Measurements from ENCODE around the gene ATP8A2. TPM values are rescaled to one million over a fixed set of nuclear protein-coding genes. Genes with fewer than 3 reads are reported as not detected.

The ATP8A2 gene
- total RNA-seq, 1 experiment from 2014 or later = not detected

DNA sequence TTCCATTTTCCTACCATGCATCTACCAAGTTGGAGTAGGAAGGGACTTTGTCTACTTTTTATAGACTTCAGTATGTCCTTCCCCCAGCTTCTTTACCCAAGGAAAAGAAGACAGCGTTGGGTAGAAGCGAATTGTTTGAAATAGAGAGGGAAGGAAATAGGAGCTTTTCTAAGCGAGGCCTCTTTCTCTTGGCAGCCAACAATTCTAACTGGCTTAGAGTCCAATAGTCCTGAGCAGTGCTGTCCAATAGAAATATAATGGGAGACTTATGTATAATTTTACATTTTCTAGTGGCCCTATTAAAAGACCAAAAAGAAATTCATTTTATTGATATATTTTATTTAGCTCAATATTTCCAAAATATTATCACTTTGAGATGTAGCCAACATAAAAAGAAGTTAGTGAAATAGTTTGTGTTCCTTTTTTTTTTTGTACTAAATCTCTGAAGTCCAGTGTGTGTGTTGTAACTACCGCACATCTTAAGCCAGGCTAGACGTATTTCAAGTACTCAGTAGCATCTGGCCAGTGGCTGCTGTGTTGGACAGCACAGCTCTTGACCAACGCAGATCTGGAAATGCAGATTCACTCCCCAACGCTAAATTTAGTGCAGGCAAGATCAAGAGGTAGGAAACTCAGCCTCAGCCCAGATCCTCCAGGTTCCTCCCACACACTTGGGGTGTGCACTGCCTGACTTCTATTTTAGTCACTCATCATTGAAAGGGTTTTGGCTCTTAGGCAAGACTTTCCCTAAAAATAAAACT lies 500.9 kb downstream of the ATP8A2 start:
- no peak for DNase-seq
- no peaks in the 10 kb centered on the region for H3K9me2 ChIP-seq (ENCODE audit: insufficient read depth)
- no peaks in the 10 kb centered on the region for H3K9me3 ChIP-seq (ENCODE audit: insufficient read depth, low read depth)
- H3K36me3 ChIP-seq (ENCODE audit: low read depth) = no peaks in the 10 kb centered on the region
- intact Hi-C loops (cut with micrococcal nuclease; ENCODE audit: unreplicated experiment) = no loop called here
- H3K27me3 ChIP-seq (ENCODE audit: insufficient read depth, low read depth) = peaks cover 84% of the 10 kb centered on the region
- H3K79me2 ChIP-seq (ENCODE audit: low read depth) = no peaks in the 10 kb centered on the region
- H2AFZ ChIP-seq = no peak overlapping the region
- no TSS peak for BruUV-seq (replicated peaks)
- no peaks in the 10 kb centered on the region for H3K4me1 ChIP-seq (replicated peaks; ENCODE audit: insufficient read depth)
- peaks cover 4% of the 10 kb centered on the region for H4K20me1 ChIP-seq (ENCODE audit: insufficient read depth)
- no peak overlapping the region for H3K4me2 ChIP-seq
- H3K27ac ChIP-seq = no peak overlapping the region
- POLR2A ChIA-PET (ENCODE audit: unreplicated experiment) = no interaction called here
- no peaks in the 10 kb centered on the region for H3F3A ChIP-seq (ENCODE audit: insufficient read depth, low read depth)
- CTCF ChIA-PET = no interaction called here
- no peak overlapping the region for H3K4me3 ChIP-seq
- TF ChIP-seq EZH2 (IDR thresholded peaks at IDR 0.05; ENCODE audit: low read depth) = no peak
- TF ChIP-seq, protein P1, sequence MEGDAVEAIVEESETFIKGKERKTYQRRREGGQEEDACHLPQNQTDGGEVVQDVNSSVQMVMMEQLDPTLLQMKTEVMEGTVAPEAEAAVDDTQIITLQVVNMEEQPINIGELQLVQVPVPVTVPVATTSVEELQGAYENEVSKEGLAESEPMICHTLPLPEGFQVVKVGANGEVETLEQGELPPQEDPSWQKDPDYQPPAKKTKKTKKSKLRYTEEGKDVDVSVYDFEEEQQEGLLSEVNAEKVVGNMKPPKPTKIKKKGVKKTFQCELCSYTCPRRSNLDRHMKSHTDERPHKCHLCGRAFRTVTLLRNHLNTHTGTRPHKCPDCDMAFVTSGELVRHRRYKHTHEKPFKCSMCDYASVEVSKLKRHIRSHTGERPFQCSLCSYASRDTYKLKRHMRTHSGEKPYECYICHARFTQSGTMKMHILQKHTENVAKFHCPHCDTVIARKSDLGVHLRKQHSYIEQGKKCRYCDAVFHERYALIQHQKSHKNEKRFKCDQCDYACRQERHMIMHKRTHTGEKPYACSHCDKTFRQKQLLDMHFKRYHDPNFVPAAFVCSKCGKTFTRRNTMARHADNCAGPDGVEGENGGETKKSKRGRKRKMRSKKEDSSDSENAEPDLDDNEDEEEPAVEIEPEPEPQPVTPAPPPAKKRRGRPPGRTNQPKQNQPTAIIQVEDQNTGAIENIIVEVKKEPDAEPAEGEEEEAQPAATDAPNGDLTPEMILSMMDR (conservative IDR thresholded peaks at IDR 0.05) = no peak

DNA sequence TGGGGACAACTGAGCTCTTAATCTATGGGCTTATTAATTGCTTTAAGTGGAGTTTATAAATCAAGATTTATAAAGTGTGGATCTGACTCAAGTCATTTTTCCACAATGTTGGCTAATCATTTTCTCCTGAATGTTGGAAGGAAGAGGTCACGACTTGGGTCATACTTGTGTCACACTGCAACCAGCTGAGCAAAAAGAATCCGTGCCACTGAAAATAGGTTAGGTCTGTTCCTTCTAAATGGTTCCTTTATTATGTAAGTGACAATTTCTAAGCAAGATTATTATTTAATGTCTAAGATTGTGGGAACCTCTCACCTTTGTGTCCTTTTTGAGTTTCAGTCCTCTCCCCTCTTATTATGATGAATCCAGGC lies 501.5 kb downstream of the ATP8A2 start:
- TF ChIP-seq, protein P1 (conservative IDR thresholded peaks at IDR 0.05) = no peak
- no peak for TF ChIP-seq EZH2 (IDR thresholded peaks at IDR 0.05; ENCODE audit: low read depth)
- Histone ChIP-seq H3K4me3 (no peak overlapping the region), H2AFZ (no peak overlapping the region), H4K20me1 (ENCODE audit: insufficient read depth) (peaks cover 4% of the 10 kb centered on the region), H3K36me3 (ENCODE audit: low read depth) (no peaks in the 10 kb centered on the region), H3K27me3 (ENCODE audit: insufficient read depth, low read depth) (peaks cover 84% of the 10 kb centered on the region), H3K4me2 (no peak overlapping the region), H3K4me1 (replicated peaks; ENCODE audit: insufficient read depth) (no peaks in the 10 kb centered on the region), H3F3A (ENCODE audit: insufficient read depth, low read depth) (no peaks in the 10 kb centered on the region), H3K9me2 (ENCODE audit: insufficient read depth) (no peaks in the 10 kb centered on the region), H3K9me3 (ENCODE audit: insufficient read depth, low read depth) (no peaks in the 10 kb centered on the region), H3K27ac (no peak overlapping the region), H3K79me2 (ENCODE audit: low read depth) (no peaks in the 10 kb centered on the region)
- ChIA-PET CTCF (no interaction called here), POLR2A (ENCODE audit: unreplicated experiment) (no interaction called here)
- intact Hi-C loops (cut with micrococcal nuclease; ENCODE audit: unreplicated experiment) = no loop called here
- DNase-seq = no peak
- BruUV-seq (replicated peaks) = no TSS peak

DNA sequence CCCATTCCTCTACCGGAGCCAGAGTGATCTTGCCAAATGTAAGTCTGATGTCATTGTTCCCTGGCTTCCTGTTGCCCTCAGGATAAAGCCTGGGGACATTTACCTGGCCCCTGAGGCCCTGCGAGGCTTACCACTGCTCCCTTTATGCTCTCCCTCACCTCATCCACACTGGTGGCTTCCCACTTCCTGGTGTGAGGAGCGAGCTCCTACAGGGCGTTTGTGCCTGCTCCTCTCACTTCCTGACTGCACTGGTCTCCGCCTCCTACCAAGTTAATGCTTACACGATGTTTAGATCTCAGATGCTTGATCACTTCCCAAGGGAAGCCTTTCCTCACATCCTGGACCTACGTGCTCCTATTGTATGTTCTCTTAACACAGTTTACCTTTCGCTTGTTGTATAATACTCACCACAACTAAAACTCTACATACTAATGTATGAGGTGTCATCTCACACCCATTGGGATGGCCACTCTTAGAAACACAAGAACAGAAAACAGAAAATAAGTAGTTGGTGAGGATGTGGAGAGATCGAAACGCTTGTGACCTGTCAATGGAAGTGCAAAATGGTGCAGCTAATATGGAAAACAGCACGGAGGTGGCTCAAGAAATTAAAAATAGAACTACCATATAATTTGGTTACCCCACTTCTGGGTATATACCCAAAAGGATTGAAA lies 502.4 kb downstream of the ATP8A2 start:
- Histone ChIP-seq H3K27me3 (ENCODE audit: insufficient read depth, low read depth) (peaks cover 82% of the 10 kb centered on the region), H3K4me3 (no peak overlapping the region), H3K36me3 (ENCODE audit: low read depth) (no peaks in the 10 kb centered on the region), H4K20me1 (ENCODE audit: insufficient read depth) (peaks cover 4% of the 10 kb centered on the region; the same call in 1 of the 2 replicates), H3K4me1 (replicated peaks; ENCODE audit: insufficient read depth) (no peaks in the 10 kb centered on the region), H3K9me2 (ENCODE audit: insufficient read depth) (no peaks in the 10 kb centered on the region), H3K27ac (no peak overlapping the region), H3K9me3 (ENCODE audit: insufficient read depth, low read depth) (no peaks in the 10 kb centered on the region), H3K79me2 (ENCODE audit: low read depth) (no peaks in the 10 kb centered on the region), H3F3A (ENCODE audit: insufficient read depth, low read depth) (no peaks in the 10 kb centered on the region), H3K4me2 (no peak overlapping the region), H2AFZ (no peak overlapping the region)
- no peak for DNase-seq
- intact Hi-C loops (cut with micrococcal nuclease; ENCODE audit: unreplicated experiment) = no loop called here
- POLR2A ChIA-PET (ENCODE audit: unreplicated experiment) = no interaction called here
- TF ChIP-seq, protein P1 (conservative IDR thresholded peaks at IDR 0.05) = no peak
- TF ChIP-seq EZH2 (IDR thresholded peaks at IDR 0.05; ENCODE audit: low read depth) = no peak
- BruUV-seq (replicated peaks) = no TSS peak
- CTCF ChIA-PET = no interaction called here
